Activated naive CD8-positive, alpha-beta T cell treated with anti-CD3 and anti-CD28 coated beads for 36 hours (primary cell): ENCODE measurements around the gene REM1. TPM values are rescaled to one million over a fixed set of nuclear protein-coding genes. Genes with fewer than 3 reads are reported as not detected.
"Not testable (repeated sequence)": the region's sequence is repeated elsewhere in the genome, so short reads cannot be mapped to it uniquely, and the experiment has no call there.

ENCODE experiments used
- DNase-seq: peaks from one replicate; pipeline ENCODE4 v3.0.0; 2021
- H3K27ac Mint-ChIP-seq: one replicate; pipeline ENCODE4 v1.8.0; 2022; ENCODE audit warnings: mild to moderate bottlenecking, moderate library complexity, mixed read lengths
- H3K27me3 Mint-ChIP-seq: one replicate; pipeline ENCODE4 v1.8.0; 2022; ENCODE audit warnings: mild to moderate bottlenecking, mixed read lengths
- H3K36me3 Mint-ChIP-seq: one replicate; pipeline ENCODE4 v1.8.0; 2021; ENCODE audit warnings: mild to moderate bottlenecking, mixed read lengths
- H3K4me1 Mint-ChIP-seq: one replicate; pipeline ENCODE4 v1.8.0; 2021; ENCODE audit warnings: mixed read lengths
- H3K4me3 Mint-ChIP-seq: one replicate; pipeline ENCODE4 v1.8.0; 2022; ENCODE audit warnings: mild to moderate bottlenecking, moderate library complexity, mixed read lengths
- H3K9me3 Mint-ChIP-seq: one replicate; pipeline ENCODE4 v1.8.0; 2022; ENCODE audit warnings: mixed read lengths
- total RNA-seq, 2 experiments: library from RNA; stranded (reverse); gene quantifications; one replicate each; pipeline ENCODE4 v1.2.3, GENCODE V29; 2021

Gene REM1
- not detected for total RNA-seq

DNA sequence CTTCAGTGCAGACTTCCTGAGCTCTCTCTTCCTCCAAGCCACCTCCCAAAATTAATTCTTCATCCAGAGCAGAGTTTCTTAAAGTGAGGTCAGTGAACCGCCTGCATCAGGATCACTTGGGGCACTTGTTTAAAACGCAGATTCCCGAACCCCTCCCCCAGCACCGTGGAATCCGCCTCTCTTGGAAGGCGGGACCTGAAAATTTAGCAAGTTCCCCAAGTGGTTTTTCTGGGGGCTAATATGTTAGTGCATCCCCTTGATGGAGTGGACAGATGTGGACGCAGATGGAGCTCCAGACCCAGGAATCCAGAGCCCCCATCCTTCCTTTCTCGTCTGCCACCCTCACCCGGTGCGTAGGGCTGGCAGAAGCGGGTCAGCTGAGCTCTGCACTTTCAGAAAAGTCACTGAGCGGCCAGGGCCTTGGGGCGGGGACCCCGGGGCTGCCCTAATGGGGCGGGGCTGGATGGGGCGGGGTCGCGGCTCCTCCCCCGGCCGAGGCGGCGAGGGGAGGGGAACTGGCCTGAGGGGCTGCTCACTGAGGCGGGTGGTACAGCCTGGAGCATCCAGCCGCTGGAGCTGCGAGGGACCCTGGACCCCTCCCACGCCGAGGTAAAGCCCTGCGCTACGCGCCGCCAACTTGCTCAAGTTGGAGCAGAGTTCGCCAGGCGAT, at the start of gene REM1, which contains the start of gene DEFB124:
Gene REM1 (plus strand): TSS at position 531 of the 670 bp plus-strand sequence. CDS start 1,158 bp downstream, outside the sequence.
Gene DEFB124 (minus strand): TSS at position 370 of the 670 bp plus-strand sequence. CDS start 2,114 bp downstream, outside the sequence.
- Mint-ChIP-seq H3K4me1 (peaks cover 14% of the 10 kb centered on the region), H3K4me3 (no peak within 1 kb of the TSS), H3K36me3 (peaks cover 1% of the 10 kb centered on the region), H3K27me3 (peaks cover 48% of the 10 kb centered on the region), H3K9me3 (peaks cover 2% of the 10 kb centered on the region), H3K27ac (no peak within 1 kb of the TSS)
- no peak for DNase-seq

GRCh38 chr20:31425797-31426196, 49.3 kb upstream of the REM1 start:
- Mint-ChIP-seq H3K4me3 (no peak overlapping the region), H3K9me3 (peaks cover 4% of the 10 kb centered on the region), H3K36me3 (no peaks in the 10 kb centered on the region), H3K27me3 (peaks cover 9% of the 10 kb centered on the region), H3K27ac (no peak overlapping the region), H3K4me1 (no peaks in the 10 kb centered on the region)
- no peak for DNase-seq

- H3K4me3 Mint-ChIP-seq, H3K4me1 Mint-ChIP-seq, DNase-seq, H3K36me3 Mint-ChIP-seq, H3K9me3 Mint-ChIP-seq, H3K27ac Mint-ChIP-seq: not testable (repeated sequence)
- H3K27me3 Mint-ChIP-seq, result peaks cover 11% of the 10 kb centered on the region
These were observed 48.1 kb upstream of the REM1 start for GRCh38 chr20:31426891-31427551.

DNA sequence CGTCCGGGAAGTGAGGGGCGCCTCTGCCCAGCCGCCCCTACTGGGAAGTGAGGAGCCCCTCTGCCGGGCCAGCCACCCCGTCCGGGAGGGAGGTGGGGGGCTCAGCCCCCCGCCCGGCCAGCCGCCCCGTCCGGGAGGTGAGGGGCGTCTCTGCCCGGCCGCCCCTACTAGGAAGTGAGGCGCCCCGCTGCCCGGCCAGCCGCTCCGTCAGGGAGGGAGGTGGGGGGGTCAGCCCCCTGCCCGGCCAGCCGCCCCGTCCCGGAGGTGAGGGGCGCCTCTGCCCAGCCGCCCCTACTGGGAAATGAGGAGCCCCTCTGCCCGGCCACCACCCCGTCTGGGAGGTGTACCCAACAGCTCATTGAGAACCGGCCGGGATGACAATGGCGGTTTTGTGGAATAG, 47.5 kb upstream of the REM1 start:
- not testable (repeated sequence) for H3K4me3 Mint-ChIP-seq, H3K27ac Mint-ChIP-seq, H3K4me1 Mint-ChIP-seq, DNase-seq, H3K36me3 Mint-ChIP-seq, H3K9me3 Mint-ChIP-seq
- H3K27me3 Mint-ChIP-seq, result peaks cover 17% of the 10 kb centered on the region

DNA sequence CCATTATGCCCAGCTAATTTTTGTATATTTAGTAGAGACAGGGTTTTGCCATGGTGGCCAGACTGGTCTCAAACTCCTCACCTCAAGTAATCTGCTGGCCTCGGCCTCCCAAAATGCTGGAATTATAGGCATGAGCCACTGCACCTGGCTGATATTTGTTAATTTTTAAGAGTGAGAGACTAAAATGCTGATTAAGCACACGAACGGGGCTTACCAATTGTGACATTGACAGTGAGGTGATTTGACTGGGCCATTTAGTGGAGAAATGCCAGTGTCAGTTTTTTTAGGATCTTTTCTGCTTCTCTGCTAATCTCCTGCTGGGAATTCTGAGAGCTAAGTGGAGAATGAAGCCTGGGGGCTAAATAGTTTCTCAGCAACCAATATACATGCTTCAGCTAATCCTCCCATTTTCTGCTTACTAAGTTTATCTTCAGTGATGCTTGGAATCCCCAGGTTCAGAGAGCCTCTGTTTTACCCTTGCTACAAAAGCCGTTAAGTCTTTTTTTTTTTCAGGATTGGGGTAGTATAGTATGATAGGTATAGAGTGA, 44.4 kb upstream of the REM1 start:
- Mint-ChIP-seq H3K4me1 (no peaks in the 10 kb centered on the region), H3K4me3 (no peak overlapping the region), H3K27ac (no peak overlapping the region), H3K27me3 (peaks cover 27% of the 10 kb centered on the region), H3K36me3 (no peaks in the 10 kb centered on the region), H3K9me3 (peaks cover 4% of the 10 kb centered on the region)
- no peak for DNase-seq

DNA sequence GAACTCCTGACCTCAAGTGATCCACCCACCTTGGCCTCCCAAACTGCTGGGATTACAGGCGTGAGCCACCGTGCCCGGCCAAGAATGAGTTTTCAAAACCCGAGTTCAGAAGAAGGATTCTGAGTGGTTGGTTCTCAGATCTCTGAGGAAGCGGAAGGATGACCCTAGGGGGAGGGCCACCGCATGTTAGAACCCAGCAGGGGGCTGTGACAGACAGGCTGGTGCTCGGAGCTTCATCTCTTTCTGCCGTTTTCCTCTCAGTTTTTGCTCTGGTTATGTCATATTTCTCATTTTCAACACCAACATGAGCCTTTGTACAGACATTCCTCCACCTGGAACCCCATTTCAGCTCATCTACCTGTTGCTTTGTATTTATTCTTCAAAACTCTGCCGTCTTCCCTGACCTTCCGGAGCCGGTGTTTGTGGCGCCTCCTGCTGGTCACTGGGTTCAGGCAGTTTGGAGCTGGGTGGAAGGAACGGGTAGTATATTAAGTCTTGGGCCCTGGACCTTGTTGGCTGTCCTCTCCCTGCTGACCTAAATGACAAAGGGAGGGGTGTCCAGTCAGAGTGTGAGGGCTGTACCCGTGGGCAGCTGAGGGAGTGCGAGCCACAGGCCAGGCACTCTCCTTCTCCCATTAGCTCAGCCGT, 35.0 kb upstream of the REM1 start, which contains the start of gene DEFB123:
Gene DEFB123 (plus strand): TSS at position 621 of the 648 bp plus-strand sequence. CDS start 67 bp downstream, outside the sequence.
- H3K27ac Mint-ChIP-seq, result no peak within 1 kb of the TSS
- no peaks in the 10 kb centered on the region for H3K27me3 Mint-ChIP-seq
- H3K36me3 Mint-ChIP-seq, result no peaks in the 10 kb centered on the region
- H3K4me1 Mint-ChIP-seq, result no peaks in the 10 kb centered on the region
- no peak for DNase-seq
- no peak within 1 kb of the TSS for H3K4me3 Mint-ChIP-seq
- H3K9me3 Mint-ChIP-seq, result no peaks in the 10 kb centered on the region

- Mint-ChIP-seq H3K4me1 (no peaks in the 10 kb centered on the region), H3K27ac (no peak overlapping the region), H3K4me3 (no peak overlapping the region), H3K9me3 (peaks cover 1% of the 10 kb centered on the region), H3K36me3 (no peaks in the 10 kb centered on the region), H3K27me3 (peaks cover 5% of the 10 kb centered on the region)
- no peak for DNase-seq
These were observed 28.8 kb upstream of the REM1 start for GRCh38 chr20:31446084-31446819.

DNA sequence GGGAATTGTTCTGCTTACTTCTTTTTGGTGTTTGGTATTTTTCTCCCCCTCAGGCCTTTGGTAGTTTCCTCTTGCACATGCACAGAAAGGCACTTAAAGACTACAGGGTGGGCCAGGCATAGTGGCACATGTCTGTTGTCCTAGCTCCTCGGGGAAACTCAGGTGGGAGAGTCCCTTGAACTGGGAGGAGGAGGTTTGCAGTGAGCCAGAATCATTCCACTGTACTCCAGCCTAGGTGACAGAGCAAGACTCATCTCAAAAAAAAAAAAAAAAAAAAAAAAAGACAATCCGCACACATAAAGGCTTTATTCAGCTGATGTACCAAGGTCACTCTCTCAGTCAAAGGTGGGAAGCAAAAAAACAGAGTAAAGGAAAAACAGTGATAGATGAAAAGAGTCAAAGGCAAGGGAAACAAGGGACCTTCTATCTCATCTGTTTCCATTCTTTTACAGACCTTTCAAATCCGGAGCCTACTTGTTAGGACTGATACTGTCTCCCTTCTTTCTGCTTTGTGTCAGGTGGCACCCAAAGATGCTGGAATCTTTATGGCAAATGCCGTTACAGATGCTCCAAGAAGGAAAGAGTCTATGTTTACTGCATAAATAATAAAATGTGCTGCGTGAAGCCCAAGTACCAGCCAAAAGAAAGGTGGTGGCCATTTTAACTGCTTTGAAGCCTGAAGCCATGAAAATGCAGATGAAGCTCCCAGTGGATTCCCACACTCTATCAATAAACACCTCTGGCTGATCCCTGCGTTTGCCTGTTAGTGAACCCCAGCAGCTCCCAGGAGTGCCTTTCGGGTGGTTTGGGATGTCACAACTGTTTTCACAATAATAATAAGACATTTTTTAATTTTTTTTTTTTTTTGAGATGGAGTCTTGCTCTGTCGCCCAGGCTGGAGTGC, 25.3 kb upstream of the REM1 start:
- H3K9me3 Mint-ChIP-seq, result peaks cover 1% of the 10 kb centered on the region
- H3K36me3 Mint-ChIP-seq, result no peaks in the 10 kb centered on the region
- no peak for DNase-seq
- no peak overlapping the region for H3K27ac Mint-ChIP-seq
- no peak overlapping the region for H3K4me3 Mint-ChIP-seq
- H3K4me1 Mint-ChIP-seq, result no peaks in the 10 kb centered on the region
- H3K27me3 Mint-ChIP-seq, result peaks cover 8% of the 10 kb centered on the region

DNA sequence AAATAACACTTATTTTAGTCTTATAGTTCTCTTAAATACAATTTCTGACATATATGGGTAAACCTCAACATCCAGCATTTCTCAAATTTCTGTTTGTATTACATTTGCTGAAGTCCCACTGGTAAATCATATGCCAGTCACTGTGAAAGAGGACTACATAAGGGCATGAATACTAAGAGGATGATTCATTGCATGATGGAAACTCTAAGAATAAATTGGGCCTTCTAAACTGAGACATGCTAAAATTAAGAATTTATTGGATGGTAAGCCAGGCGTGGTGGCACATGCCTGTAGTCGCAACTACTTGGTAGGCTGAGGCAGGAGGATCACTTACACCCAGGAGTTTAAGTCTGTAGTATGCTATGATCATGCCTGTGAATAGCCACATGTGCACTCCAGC, 22.5 kb upstream of the REM1 start:
- no peaks in the 10 kb centered on the region for H3K36me3 Mint-ChIP-seq
- H3K4me1 Mint-ChIP-seq, result no peaks in the 10 kb centered on the region

GRCh38 chr20:31454361-31454760, 20.7 kb upstream of the REM1 start:
- H3K4me3 Mint-ChIP-seq, result no peak overlapping the region
- no peaks in the 10 kb centered on the region for H3K4me1 Mint-ChIP-seq
- H3K27ac Mint-ChIP-seq, result no peak overlapping the region
- H3K9me3 Mint-ChIP-seq, result no peaks in the 10 kb centered on the region
- peaks cover 17% of the 10 kb centered on the region for H3K27me3 Mint-ChIP-seq
- no peaks in the 10 kb centered on the region for H3K36me3 Mint-ChIP-seq
- no peak for DNase-seq

More for the DNA sequence above, 22.5 kb upstream of the REM1 start:
- H3K4me3 Mint-ChIP-seq, result no peak overlapping the region
- H3K9me3 Mint-ChIP-seq, result peaks cover 1% of the 10 kb centered on the region
- H3K27me3 Mint-ChIP-seq, result peaks cover 12% of the 10 kb centered on the region
- DNase-seq, result no peak
- no peak overlapping the region for H3K27ac Mint-ChIP-seq

DNA sequence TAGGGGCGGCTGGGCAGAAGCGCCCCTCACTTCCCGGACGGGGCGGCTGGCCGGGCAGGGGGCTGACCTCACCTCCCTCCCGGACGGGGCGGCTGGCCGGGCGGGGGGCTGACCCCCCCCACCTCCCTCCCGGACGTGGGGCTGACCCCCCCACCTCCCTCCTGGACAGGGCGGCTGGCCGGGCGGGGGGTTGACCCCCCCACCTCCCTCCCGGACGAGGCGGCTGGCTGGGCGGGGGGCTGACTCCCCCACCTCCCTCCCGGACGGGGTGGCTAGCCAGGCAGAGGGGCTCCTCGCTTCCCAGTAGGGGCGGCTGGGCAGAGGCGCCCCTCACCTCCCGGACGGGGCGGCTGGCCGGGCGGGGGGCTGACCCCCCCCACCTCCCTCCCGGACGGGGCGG, 4.1 kb upstream of the REM1 start:
- not testable (repeated sequence) for H3K4me3 Mint-ChIP-seq

DNA sequence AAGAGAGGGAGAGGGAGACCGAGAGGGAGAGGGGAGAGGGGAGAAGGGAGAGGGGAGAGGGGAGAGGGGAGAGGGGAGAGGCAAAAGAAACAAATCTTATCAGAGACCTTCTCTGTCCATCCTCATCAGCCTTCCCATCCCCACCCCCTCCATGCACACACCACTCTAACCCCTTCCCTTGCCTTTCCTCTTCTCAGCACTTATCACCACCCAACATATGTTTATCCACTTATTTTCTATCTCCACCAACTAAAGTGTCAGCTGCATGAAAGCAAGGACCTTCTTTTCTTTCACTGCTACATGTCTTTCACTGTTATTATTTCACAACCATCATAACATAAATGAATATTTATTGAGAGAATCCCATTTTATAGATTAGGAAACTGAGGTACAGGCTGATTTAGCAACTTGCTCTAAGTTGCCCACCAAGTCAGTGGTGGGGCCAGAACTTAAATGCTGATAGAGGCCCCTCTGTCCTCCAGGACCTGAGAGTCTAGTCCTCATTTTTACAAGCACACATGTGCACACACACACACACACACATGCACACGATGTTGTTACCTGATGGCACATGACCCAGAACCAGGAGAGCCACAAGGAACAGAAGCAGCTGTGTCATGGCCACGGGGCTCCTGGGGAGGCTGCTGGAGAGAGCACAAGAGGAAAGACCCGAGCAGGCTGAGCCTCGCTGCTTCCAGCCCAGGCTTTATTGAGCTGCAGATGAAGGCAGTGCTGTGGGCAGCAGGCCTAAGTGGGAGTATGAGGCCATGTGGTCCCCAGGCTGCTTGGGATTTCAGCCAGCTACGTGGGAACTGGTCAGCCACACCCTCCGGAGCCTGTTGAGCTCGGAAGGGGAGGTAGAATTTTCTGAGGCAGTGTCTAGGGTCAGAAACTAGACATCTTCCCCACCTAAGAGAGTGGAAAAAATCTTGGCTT, 2.4 kb upstream of the REM1 start:
- Mint-ChIP-seq H3K27me3 (peaks cover 40% of the 10 kb centered on the region), H3K9me3 (peaks cover 2% of the 10 kb centered on the region), H3K36me3 (peaks cover 1% of the 10 kb centered on the region), H3K4me3 (no peak overlapping the region), H3K27ac (no peak overlapping the region), H3K4me1 (peaks cover 14% of the 10 kb centered on the region)
- DNase-seq, result no peak

More for the DNA sequence above, 4.1 kb upstream of the REM1 start:
- not testable (repeated sequence) for H3K27ac Mint-ChIP-seq, DNase-seq, H3K36me3 Mint-ChIP-seq, H3K9me3 Mint-ChIP-seq
- Mint-ChIP-seq H3K4me1 (peaks cover 12% of the 10 kb centered on the region), H3K27me3 (peaks cover 23% of the 10 kb centered on the region)
